C4-2B (cell line): Measurements from ENCODE around the gene UGT1A9.

Experiments
- CTCF ChIP-seq: fragments of 450-650 bp; conservative IDR thresholded peaks from 2 replicates; pipeline ENCODE4 v1.5.1; 2017; ENCODE audit warnings: mild to moderate bottlenecking
- ZFX ChIP-seq: fragments of 450-650 bp; IDR thresholded peaks from 2 replicates; pipeline ENCODE4 v1.6.1; 2017

- no peak for TF ChIP-seq CTCF
- no peak for TF ChIP-seq ZFX
Observed at GRCh38 chr2:233810385-233810784, 138.7 kb downstream of the UGT1A9 start.
